RWPE2 (cell line): ENCODE data around the gene FHL3.

Experiments
- ATAC-seq: fragments of 200-7000 bp; cut with Tn5 transposase; 3 replicates; pipeline ENCODE4 v1.9.1; 2021; ENCODE audit warnings: low read depth
- DNase-seq: peaks from one replicate; pipeline ENCODE4 v3.0.0-alpha.2; 2020; ENCODE audit warnings: low spot score
- H3K27ac ChIP-seq: fragments of 450-650 bp; 2 replicates; pipeline ENCODE4 v1.5.1; 2017; ENCODE audit warnings: mild to moderate bottlenecking; ENCODE audit not compliant: poor library complexity, severe bottlenecking
- H3K27me3 ChIP-seq: fragments of 250-450 bp; sonication (Bioruptor Pico); 2 replicates; pipeline ENCODE4 v1.5.1; 2021; ENCODE audit warnings: mild to moderate bottlenecking, moderate library complexity; ENCODE audit not compliant: insufficient read depth, poor library complexity, severe bottlenecking
- H3K36me3 ChIP-seq: fragments of 250-450 bp; sonication (Bioruptor Pico); 2 replicates; pipeline ENCODE4 v1.5.1; 2020; ENCODE audit warnings: low read depth, mild to moderate bottlenecking, moderate library complexity
- H3K4me1 ChIP-seq: fragments of 250-450 bp; sonication (Bioruptor Pico); 2 replicates; pipeline ENCODE4 v1.5.1; 2021; ENCODE audit warnings: mild to moderate bottlenecking, moderate library complexity; ENCODE audit not compliant: insufficient read depth, poor library complexity, severe bottlenecking
- H3K4me3 ChIP-seq: fragments of 250-450 bp; sonication (Bioruptor Pico); 2 replicates; pipeline ENCODE4 v1.5.1; 2021; ENCODE audit warnings: mild to moderate bottlenecking, moderate library complexity; ENCODE audit not compliant: severe bottlenecking
- H3K9me3 ChIP-seq: fragments of 250-450 bp; sonication (Bioruptor Pico); 2 replicates; pipeline ENCODE4 v1.5.1; 2021; ENCODE audit warnings: mild to moderate bottlenecking, moderate library complexity; ENCODE audit not compliant: severe bottlenecking
- TF ChIP-seq, protein P1 (sequence below): fragments of 450-650 bp; IDR thresholded peaks from one replicate; pipeline ENCODE4 v1.5.1; 2017; ENCODE audit warnings: mild to moderate bottlenecking, moderate library complexity; ENCODE audit not compliant: poor library complexity, severe bottlenecking

The FHL3 gene

DNA sequence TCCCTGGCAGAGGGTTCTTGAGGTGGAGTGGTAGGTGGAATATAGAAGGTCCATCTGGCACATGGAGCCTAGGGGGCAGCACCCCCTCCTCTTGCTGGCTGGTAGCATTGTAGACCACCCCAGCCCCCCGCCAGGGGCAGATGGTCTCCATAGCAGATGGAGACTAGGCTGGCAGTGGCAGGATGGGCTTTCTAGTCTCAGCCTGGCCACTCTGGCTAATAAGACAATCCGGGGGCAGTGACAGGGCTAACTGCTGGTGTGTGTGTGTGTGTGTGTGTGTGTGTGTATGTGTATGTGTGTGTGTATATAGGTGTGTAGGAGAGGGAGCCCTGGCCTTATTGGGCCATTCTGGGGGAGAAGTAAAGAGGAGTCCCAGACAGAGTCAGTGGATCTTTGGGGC is 23.4 kb upstream of the FHL3 start:
- ATAC-seq = no peak
- Histone ChIP-seq H3K4me3 (no peak overlapping the region), H3K9me3 (no peaks in the 10 kb centered on the region), H3K36me3 (peaks cover 24% of the 10 kb centered on the region), H3K4me1 (peaks cover 49% of the 10 kb centered on the region), H3K27ac (peak overlapping the region; percentile 90), H3K27me3 (no peaks in the 10 kb centered on the region)
- TF ChIP-seq, protein P1, sequence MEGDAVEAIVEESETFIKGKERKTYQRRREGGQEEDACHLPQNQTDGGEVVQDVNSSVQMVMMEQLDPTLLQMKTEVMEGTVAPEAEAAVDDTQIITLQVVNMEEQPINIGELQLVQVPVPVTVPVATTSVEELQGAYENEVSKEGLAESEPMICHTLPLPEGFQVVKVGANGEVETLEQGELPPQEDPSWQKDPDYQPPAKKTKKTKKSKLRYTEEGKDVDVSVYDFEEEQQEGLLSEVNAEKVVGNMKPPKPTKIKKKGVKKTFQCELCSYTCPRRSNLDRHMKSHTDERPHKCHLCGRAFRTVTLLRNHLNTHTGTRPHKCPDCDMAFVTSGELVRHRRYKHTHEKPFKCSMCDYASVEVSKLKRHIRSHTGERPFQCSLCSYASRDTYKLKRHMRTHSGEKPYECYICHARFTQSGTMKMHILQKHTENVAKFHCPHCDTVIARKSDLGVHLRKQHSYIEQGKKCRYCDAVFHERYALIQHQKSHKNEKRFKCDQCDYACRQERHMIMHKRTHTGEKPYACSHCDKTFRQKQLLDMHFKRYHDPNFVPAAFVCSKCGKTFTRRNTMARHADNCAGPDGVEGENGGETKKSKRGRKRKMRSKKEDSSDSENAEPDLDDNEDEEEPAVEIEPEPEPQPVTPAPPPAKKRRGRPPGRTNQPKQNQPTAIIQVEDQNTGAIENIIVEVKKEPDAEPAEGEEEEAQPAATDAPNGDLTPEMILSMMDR = no peak
- no peak for DNase-seq

DNA sequence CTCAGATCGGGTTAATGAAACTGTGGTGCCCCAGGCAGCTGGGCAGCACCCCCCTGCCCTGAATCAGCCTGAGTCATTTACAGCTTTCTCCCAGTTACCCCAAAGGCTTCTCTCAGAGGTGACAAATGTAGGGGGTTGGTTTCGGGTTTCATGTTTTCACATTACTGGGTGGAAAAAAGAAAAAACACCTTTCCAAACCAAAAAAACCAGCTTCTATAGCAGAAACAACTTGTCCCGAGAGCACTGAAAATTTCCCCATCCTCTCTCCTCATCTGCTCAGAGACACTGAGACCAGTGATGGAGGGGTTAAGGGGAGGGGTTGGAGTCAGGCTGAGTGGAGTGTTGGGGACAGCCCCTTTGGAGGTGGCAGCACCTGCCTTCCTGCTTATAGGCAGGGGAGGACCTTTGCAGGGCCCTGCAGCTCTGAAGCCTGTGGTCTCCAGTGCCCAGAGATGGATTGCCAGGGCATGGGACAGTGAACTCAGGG is 22.8 kb upstream of the FHL3 start:
- no peak overlapping the region for H3K4me3 ChIP-seq
- no peaks in the 10 kb centered on the region for H3K9me3 ChIP-seq
- ATAC-seq (peak; percentile 24), DNase-seq (no peak)
- TF ChIP-seq, protein P1 = no peak
- peaks cover 29% of the 10 kb centered on the region for H3K36me3 ChIP-seq
- no peaks in the 10 kb centered on the region for H3K27me3 ChIP-seq
- H3K4me1 ChIP-seq = peaks cover 49% of the 10 kb centered on the region
- H3K27ac ChIP-seq = peak overlapping the region; percentile 90

DNA sequence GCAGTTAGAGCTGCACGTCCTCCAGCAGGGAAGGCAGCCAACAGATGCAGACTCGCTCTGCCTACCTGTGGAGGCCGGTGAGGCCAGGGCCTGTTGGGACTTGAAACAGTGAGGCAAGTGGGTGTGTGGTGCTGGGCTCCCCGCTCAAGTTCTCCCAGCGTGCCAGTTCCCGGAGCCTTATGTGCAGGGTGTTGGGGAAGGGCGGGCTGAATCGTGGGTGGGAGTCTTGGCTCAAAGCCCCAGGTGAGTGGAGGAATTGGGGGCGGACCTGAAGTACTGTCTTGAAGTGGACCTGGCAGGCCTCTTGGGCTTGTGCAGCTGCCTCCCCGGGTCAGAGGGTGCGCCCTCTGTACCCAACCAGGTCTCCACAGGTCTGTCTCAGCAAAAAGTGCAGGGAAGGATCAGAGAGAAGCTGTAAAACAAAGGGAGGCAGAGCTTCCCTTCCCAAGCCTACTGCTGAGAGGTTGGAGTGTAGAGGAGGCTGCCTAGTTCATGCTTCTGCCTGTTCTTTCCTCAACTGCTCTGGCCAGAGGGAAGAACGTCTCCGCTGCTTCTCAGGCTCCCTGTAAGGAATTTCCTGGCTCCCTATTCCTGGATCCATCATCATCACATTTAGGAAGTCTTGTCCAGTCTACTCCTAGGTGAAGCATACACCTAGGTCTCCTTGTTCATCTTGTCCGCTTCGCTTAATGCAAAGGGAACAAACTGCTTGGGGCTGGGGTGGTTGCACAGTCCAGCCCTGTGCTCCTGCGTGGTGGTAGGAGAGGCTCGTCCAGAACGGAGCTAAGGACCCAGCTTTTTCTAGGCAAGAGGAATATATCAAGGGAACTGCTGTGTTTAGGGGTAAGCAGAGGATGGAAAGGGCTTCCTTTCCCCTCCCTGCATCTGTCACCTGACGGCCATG is 22.1 kb upstream of the FHL3 start:
- TF ChIP-seq, protein P1 = no peak
- DNase-seq (peak; percentile 94), ATAC-seq (peak; percentile 76)
- H3K36me3 ChIP-seq = peaks cover 36% of the 10 kb centered on the region
- H3K4me1 ChIP-seq = peaks cover 49% of the 10 kb centered on the region
- H3K27me3 ChIP-seq = no peaks in the 10 kb centered on the region
- no peaks in the 10 kb centered on the region for H3K9me3 ChIP-seq
- H3K27ac ChIP-seq = peak overlapping the region; percentile 90
- no peak overlapping the region for H3K4me3 ChIP-seq

DNA sequence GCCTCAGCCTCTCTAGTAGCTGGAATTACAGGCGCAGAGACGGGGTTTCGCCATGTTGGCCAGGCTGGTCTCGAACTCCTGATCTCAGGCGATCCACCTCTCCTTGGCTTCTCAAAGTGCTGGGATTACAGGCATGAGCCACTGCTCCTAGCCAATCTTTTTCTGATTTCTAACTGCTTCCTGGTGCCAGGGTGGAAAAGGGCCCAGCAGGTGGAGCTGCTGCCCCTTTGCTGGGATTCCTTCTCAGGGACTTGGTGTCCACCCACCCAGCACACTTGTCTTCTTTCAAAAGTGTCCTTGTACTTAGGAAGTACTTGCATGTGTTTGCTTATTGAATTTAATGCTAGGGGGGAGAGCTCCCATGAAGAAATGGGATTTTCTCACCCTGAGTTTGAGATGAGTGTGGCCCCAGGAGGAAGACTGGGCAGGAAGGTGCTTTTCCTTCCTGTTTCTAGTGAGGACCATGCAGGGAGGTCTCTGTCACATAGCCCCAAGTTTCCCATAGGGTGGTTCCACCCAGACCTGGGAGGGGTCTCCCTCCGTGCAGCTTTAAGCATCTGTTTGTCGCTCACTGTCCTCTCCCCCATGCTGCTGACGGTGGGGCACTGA is 21.4 kb upstream of the FHL3 start:
- Histone ChIP-seq H3K4me3 (no peak overlapping the region), H3K9me3 (no peaks in the 10 kb centered on the region), H3K27ac (peak overlapping the region; percentile 90), H3K36me3 (peaks cover 43% of the 10 kb centered on the region), H3K27me3 (no peaks in the 10 kb centered on the region), H3K4me1 (peaks cover 49% of the 10 kb centered on the region)
- TF ChIP-seq, protein P1 = peak; percentile 94
- ATAC-seq (peak; percentile 23; the same call in 2 of the 3 replicates), DNase-seq (no peak)
